Neutrophil (primary cell): Measurements from ENCODE around the gene CLASP1.

Source experiments
- H3K27ac ChIP-seq: fragments of 200-600 bp; sonication (generic); 2 replicates; pipeline ENCODE4 v1.5.1; 2016; ENCODE audit warnings: mild to moderate bottlenecking, moderate library complexity
- H3K27me3 ChIP-seq: fragments of 200-600 bp; sonication (generic); 2 replicates; pipeline ENCODE4 v1.6.0; 2016; ENCODE audit warnings: mild to moderate bottlenecking
- H3K36me3 ChIP-seq: fragments of 200-600 bp; sonication (generic); 2 replicates; pipeline ENCODE4 v1.5.1; 2017
- H3K4me1 ChIP-seq, 2 experiments: fragments of 200-600 bp in 1 of 2; sonication (generic) in 1 of 2; 1 replicate in 1 of 2; 2 replicates in 1 of 2; pipeline versions ENCODE4 v1.5.1 to v1.6.1; 2013 to 2016; ENCODE audit warnings: low read depth in 1 of 2, low read length in 1 of 2, mild to moderate bottlenecking in 1 of 2, moderate library complexity in 1 of 2; ENCODE audit not compliant: control insufficient read depth in 1 of 2, insufficient read depth in 1 of 2
- H3K4me3 ChIP-seq, 2 experiments: fragments of 200-600 bp in 1 of 2; sonication (generic) in 1 of 2; 1 replicate in 1 of 2; 2 replicates in 1 of 2; pipeline ENCODE4 v1.5.1; 2013 to 2016; ENCODE audit warnings: low read depth in 1 of 2, low read length in 1 of 2, mild to moderate bottlenecking in 1 of 2, moderate library complexity in 1 of 2
- H3K9me3 ChIP-seq: fragments of 200-600 bp; sonication (generic); 2 replicates; pipeline ENCODE4 v1.5.1; 2016
- CTCF ChIP-seq: fragments of 200-600 bp; sonication (generic); IDR thresholded peaks from 2 replicates; pipeline ENCODE4 v1.5.1; 2016; ENCODE audit warnings: antibody characterized with exemption

CLASP1 gene

GRCh38 chr2:121539750-121540469 lies 109.4 kb downstream of the CLASP1 start:
- Histone ChIP-seq H3K36me3 (no peaks in the 10 kb centered on the region), H3K4me3 (no peak overlapping the region), H3K9me3 (no peaks in the 10 kb centered on the region), H3K27me3 (no peaks in the 10 kb centered on the region), H3K4me1 (peaks cover 0 to 7% of the 10 kb centered on the region in 2 experiments), H3K27ac (peak overlapping the region; percentile 9)
- no peak for TF ChIP-seq CTCF

DNA sequence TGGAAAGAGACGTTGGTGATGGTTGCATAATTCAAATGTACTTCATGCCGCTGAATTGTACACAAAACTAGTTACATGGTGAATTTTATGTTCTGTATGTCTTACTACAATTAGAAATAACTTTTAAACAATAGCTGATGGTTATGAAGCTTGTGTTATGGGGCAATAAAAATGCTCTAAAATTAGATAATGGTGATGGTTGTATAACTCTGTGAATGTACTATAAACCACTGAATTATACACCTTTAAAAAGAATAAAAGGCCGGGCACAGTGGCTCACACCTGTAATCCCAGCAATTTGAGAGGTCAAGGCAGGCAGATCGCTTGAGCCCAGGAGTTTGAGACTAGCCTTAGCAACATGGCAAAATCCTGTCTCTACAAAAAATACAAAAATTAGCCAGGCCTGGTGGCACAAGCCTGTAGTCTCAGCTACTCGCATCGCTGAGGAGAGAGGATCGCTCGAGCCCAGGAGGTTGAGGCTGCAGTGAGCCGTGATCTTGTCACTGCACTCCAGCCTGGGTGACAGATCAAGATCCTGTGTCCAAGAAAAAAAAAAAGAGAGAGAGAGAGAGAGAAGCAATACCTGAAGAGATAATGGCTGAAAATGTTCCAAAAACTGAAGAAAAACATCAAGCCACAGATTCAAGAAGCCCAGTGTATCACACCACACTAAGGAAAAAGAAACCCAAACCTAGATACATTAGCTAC lies 112.3 kb downstream of the CLASP1 start:
- Histone ChIP-seq H3K9me3 (no peaks in the 10 kb centered on the region), H3K4me1 (peaks cover 12 to 17% of the 10 kb centered on the region in 2 experiments), H3K27ac (no peak overlapping the region), H3K36me3 (no peaks in the 10 kb centered on the region), H3K27me3 (no peaks in the 10 kb centered on the region), H3K4me3 (no peak overlapping the region)
- no peak for TF ChIP-seq CTCF

GRCh38 chr2:121536347-121536746 lies 112.9 kb downstream of the CLASP1 start:
- H3K4me3 ChIP-seq, result no peak overlapping the region
- H3K36me3 ChIP-seq, result no peaks in the 10 kb centered on the region
- H3K27ac ChIP-seq, result no peak overlapping the region
- H3K9me3 ChIP-seq, result no peaks in the 10 kb centered on the region
- TF ChIP-seq CTCF, result no peak
- no peaks in the 10 kb centered on the region for H3K27me3 ChIP-seq
- peaks cover 18 to 23% of the 10 kb centered on the region in 2 experiments for H3K4me1 ChIP-seq

GRCh38 chr2:121534007-121534406 lies 115.3 kb downstream of the CLASP1 start:
- no peak for TF ChIP-seq CTCF
- Histone ChIP-seq H3K27me3 (no peaks in the 10 kb centered on the region), H3K4me3 (no peak overlapping the region), H3K9me3 (no peaks in the 10 kb centered on the region), H3K27ac (no peak overlapping the region), H3K4me1 (peaks cover 24 to 39% of the 10 kb centered on the region in 2 experiments), H3K36me3 (no peaks in the 10 kb centered on the region)

- Histone ChIP-seq H3K4me3 (no peak overlapping the region), H3K9me3 (no peaks in the 10 kb centered on the region), H3K27me3 (no peaks in the 10 kb centered on the region), H3K27ac (peak overlapping the region; percentile 99), H3K36me3 (no peaks in the 10 kb centered on the region), H3K4me1 (peaks cover 24 to 46% of the 10 kb centered on the region in 2 experiments)
- TF ChIP-seq CTCF, result no peak
These were observed 116.4 kb downstream of the CLASP1 start for GRCh38 chr2:121532894-121533293.
